HEK293 (cell line): Measurements from ENCODE around the gene PRIMPOL.

Experiments
- CTCF ChIA-PET: fragments of 350-600 bp; formaldehyde crosslinking; extraction: SDS; loops from one replicate; lab custom pipeline; 2021; ENCODE audit warnings: antibody characterized with exemption; lab: Yijun Ruan, JAX
- POLR2A ChIA-PET: fragments of 300-600 bp; formaldehyde crosslinking; extraction: SDS; loops from one replicate; lab custom pipeline; 2020; ENCODE audit warnings: antibody characterized with exemption, inconsistent platforms; lab: Yijun Ruan, JAX
- H3K27ac ChIP-seq: fragments of 200-500 bp; sonication (Bioruptor generic); 2 replicates; pipeline ENCODE4 v1.5.1; 2014; ENCODE audit warnings: low read depth, low read length, control low read depth, inconsistent platforms; ENCODE audit errors: extremely low read depth
- H3K36me3 ChIP-seq, 2 experiments: fragments of 200-500 bp in 1 of 2; sonication (Bioruptor generic) in 1 of 2; 1 replicate in 1 of 2; 2 replicates in 1 of 2; pipeline ENCODE4 v1.5.1; 2014 to 2017; ENCODE audit warnings: inconsistent platforms in 2 of 2, low read length in 2 of 2; ENCODE audit not compliant: control insufficient read depth in 2 of 2, insufficient read depth in 1 of 2
- H3K4me1 ChIP-seq: fragments of 200-500 bp; sonication (Bioruptor generic); 2 replicates; pipeline ENCODE4 v1.5.1; 2014; ENCODE audit warnings: mild to moderate bottlenecking, low read length, inconsistent platforms; ENCODE audit not compliant: control insufficient read depth, insufficient read depth
- H3K4me3 ChIP-seq: 2 replicates; pipeline ENCODE4 v1.5.1; 2011; ENCODE audit warnings: low read depth, mild to moderate bottlenecking, control low read depth, low read length, moderate library complexity
- H3K9me3 ChIP-seq: fragments of 200-500 bp; sonication (Bioruptor generic); 2 replicates; pipeline ENCODE4 v1.5.1; 2014; ENCODE audit warnings: low read depth, low read length, inconsistent platforms; ENCODE audit not compliant: control insufficient read depth, insufficient read depth
- SETDB1 ChIP-seq: IDR thresholded peaks from one replicate; pipeline ENCODE4 v1.6.1; 2017; ENCODE audit warnings: mild to moderate bottlenecking, low read length, moderate library complexity, mixed read lengths; ENCODE audit not compliant: insufficient read length
- TCF7L2 ChIP-seq: IDR thresholded peaks from 2 replicates; pipeline ENCODE4 v1.6.1; 2011; ENCODE audit warnings: low read depth, mild to moderate bottlenecking, inconsistent platforms, low read length, moderate library complexity, borderline replicate concordance
- YY2 ChIP-seq: fragments of 450-650 bp; formaldehyde crosslinking; IDR thresholded peaks from 2 replicates; pipeline ENCODE4 v1.5.1; 2016; ENCODE audit warnings: missing biosample characterization, missing genetic modification characterization
- ZNF202 ChIP-seq: fragments of 450-650 bp; formaldehyde crosslinking; IDR thresholded peaks from 2 replicates; pipeline ENCODE4 v1.5.1; 2016; ENCODE audit warnings: missing biosample characterization, missing genetic modification characterization, borderline replicate concordance
- ZNF221 ChIP-seq: fragments of 450-650 bp; formaldehyde crosslinking; IDR thresholded peaks from 2 replicates; pipeline ENCODE4 v1.5.1; 2017; ENCODE audit warnings: missing biosample characterization, missing genetic modification characterization, borderline replicate concordance
- ZNF23 ChIP-seq: fragments of 450-650 bp; formaldehyde crosslinking; IDR thresholded peaks from 2 replicates; pipeline ENCODE4 v1.5.1; 2016; ENCODE audit warnings: missing biosample characterization, missing genetic modification characterization, borderline replicate concordance
- ZNF404 ChIP-seq: fragments of 450-650 bp; formaldehyde crosslinking; IDR thresholded peaks from 2 replicates; pipeline ENCODE4 v1.5.1; 2017; ENCODE audit warnings: missing biosample characterization, missing genetic modification characterization
- ZNF510 ChIP-seq: fragments of 450-650 bp; formaldehyde crosslinking; IDR thresholded peaks from 2 replicates; pipeline ENCODE4 v1.5.1; 2018; ENCODE audit warnings: mild to moderate bottlenecking, missing genetic modification characterization, missing biosample characterization; ENCODE audit not compliant: insufficient replicate concordance
- ZNF514 ChIP-seq: fragments of 450-650 bp; formaldehyde crosslinking; IDR thresholded peaks from 2 replicates; pipeline ENCODE4 v1.5.1; 2016; ENCODE audit warnings: missing biosample characterization, missing genetic modification characterization
- ZNF529 ChIP-seq: fragments of 450-650 bp; formaldehyde crosslinking; IDR thresholded peaks from 2 replicates; pipeline ENCODE4 v1.5.1; 2017; ENCODE audit warnings: missing genetic modification characterization, missing biosample characterization; ENCODE audit not compliant: insufficient replicate concordance
- ZNF76 ChIP-seq: fragments of 450-650 bp; formaldehyde crosslinking; IDR thresholded peaks from 2 replicates; pipeline ENCODE4; 2016; ENCODE audit warnings: low read depth, missing biosample characterization, missing genetic modification characterization, borderline replicate concordance
- TF ChIP-seq, protein P1 (sequence below): fragments of 450-650 bp; formaldehyde crosslinking; IDR thresholded peaks from 2 replicates; pipeline ENCODE4 v1.5.1; 2016; ENCODE audit warnings: missing biosample characterization, missing genetic modification characterization
- TF ChIP-seq, protein P2 (sequence below): fragments of 450-650 bp; formaldehyde crosslinking; IDR thresholded peaks from 2 replicates; pipeline ENCODE4 v1.5.1; 2016; ENCODE audit warnings: missing biosample characterization, missing genetic modification characterization
- TF ChIP-seq, protein P3 (sequence below): fragments of 450-650 bp; formaldehyde crosslinking; IDR thresholded peaks from 2 replicates; pipeline ENCODE4 v1.5.1; 2016; ENCODE audit warnings: missing biosample characterization, missing genetic modification characterization, low read depth
- TF ChIP-seq, protein P4 (sequence below): fragments of 450-650 bp; formaldehyde crosslinking; IDR thresholded peaks from 2 replicates; pipeline ENCODE4 v1.5.1; 2016; ENCODE audit warnings: missing biosample characterization, missing genetic modification characterization
- TF ChIP-seq, protein P5 (sequence below): fragments of 450-650 bp; formaldehyde crosslinking; IDR thresholded peaks from 2 replicates; pipeline ENCODE4 v1.5.1; 2017; ENCODE audit warnings: missing biosample characterization, missing genetic modification characterization
- TF ChIP-seq, protein P6 (sequence below): fragments of 450-650 bp; formaldehyde crosslinking; conservative IDR thresholded peaks from 2 replicates; pipeline ENCODE4 v1.5.1; 2016; ENCODE audit warnings: low read depth, missing biosample characterization, missing genetic modification characterization
- TF ChIP-seq, protein P7 (sequence below): fragments of 450-650 bp; formaldehyde crosslinking; IDR thresholded peaks from 2 replicates; pipeline ENCODE4 v1.5.1; 2016; ENCODE audit warnings: missing biosample characterization, missing genetic modification characterization

Gene PRIMPOL

DNA sequence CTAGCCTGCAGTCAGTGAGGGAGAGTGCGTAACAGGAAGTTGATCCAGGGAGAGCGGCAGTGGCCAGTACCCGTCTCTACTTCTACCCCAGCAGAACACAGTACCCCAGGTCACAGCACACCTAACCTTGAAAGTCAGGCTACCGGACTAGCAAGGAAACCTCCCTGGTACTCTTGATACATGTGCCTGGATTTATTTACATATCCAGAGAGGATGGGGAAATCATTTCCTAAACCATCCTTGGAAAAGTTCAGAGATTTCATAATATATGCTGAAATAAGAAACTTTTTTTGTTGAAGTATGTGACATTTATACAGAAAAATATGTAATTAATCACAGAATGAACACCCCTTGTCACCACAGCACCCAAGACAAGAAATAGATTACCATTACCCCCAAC lies 24.5 kb downstream of the PRIMPOL start (continued):
- TF ChIP-seq, protein P1, sequence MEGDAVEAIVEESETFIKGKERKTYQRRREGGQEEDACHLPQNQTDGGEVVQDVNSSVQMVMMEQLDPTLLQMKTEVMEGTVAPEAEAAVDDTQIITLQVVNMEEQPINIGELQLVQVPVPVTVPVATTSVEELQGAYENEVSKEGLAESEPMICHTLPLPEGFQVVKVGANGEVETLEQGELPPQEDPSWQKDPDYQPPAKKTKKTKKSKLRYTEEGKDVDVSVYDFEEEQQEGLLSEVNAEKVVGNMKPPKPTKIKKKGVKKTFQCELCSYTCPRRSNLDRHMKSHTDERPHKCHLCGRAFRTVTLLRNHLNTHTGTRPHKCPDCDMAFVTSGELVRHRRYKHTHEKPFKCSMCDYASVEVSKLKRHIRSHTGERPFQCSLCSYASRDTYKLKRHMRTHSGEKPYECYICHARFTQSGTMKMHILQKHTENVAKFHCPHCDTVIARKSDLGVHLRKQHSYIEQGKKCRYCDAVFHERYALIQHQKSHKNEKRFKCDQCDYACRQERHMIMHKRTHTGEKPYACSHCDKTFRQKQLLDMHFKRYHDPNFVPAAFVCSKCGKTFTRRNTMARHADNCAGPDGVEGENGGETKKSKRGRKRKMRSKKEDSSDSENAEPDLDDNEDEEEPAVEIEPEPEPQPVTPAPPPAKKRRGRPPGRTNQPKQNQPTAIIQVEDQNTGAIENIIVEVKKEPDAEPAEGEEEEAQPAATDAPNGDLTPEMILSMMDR, result no peak
- TF ChIP-seq, protein P2, sequence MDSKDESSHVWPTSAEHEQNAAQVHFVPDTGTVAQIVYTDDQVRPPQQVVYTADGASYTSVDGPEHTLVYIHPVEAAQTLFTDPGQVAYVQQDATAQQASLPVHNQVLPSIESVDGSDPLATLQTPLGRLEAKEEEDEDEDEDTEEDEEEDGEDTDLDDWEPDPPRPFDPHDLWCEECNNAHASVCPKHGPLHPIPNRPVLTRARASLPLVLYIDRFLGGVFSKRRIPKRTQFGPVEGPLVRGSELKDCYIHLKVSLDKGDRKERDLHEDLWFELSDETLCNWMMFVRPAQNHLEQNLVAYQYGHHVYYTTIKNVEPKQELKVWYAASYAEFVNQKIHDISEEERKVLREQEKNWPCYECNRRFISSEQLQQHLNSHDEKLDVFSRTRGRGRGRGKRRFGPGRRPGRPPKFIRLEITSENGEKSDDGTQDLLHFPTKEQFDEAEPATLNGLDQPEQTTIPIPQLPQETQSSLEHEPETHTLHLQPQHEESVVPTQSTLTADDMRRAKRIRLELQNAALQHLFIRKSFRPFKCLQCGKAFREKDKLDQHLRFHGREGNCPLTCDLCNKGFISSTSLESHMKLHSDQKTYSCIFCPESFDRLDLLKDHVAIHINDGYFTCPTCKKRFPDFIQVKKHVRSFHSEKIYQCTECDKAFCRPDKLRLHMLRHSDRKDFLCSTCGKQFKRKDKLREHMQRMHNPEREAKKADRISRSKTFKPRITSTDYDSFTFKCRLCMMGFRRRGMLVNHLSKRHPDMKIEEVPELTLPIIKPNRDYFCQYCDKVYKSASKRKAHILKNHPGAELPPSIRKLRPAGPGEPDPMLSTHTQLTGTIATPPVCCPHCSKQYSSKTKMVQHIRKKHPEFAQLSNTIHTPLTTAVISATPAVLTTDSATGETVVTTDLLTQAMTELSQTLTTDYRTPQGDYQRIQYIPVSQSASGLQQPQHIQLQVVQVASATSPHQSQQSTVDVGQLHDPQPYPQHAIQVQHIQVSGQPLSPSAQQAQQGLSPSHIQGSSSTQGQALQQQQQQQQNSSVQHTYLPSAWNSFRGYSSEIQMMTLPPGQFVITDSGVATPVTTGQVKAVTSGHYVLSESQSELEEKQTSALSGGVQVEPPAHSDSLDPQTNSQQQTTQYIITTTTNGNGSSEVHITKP (tag by site-specific recombination), result no peak
- TF ChIP-seq, protein P3, sequence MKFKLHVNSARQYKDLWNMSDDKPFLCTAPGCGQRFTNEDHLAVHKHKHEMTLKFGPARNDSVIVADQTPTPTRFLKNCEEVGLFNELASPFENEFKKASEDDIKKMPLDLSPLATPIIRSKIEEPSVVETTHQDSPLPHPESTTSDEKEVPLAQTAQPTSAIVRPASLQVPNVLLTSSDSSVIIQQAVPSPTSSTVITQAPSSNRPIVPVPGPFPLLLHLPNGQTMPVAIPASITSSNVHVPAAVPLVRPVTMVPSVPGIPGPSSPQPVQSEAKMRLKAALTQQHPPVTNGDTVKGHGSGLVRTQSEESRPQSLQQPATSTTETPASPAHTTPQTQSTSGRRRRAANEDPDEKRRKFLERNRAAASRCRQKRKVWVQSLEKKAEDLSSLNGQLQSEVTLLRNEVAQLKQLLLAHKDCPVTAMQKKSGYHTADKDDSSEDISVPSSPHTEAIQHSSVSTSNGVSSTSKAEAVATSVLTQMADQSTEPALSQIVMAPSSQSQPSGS (tag by site-specific recombination), result no peak
- TF ChIP-seq ZNF404, result no peak
- TF ChIP-seq, protein P4, sequence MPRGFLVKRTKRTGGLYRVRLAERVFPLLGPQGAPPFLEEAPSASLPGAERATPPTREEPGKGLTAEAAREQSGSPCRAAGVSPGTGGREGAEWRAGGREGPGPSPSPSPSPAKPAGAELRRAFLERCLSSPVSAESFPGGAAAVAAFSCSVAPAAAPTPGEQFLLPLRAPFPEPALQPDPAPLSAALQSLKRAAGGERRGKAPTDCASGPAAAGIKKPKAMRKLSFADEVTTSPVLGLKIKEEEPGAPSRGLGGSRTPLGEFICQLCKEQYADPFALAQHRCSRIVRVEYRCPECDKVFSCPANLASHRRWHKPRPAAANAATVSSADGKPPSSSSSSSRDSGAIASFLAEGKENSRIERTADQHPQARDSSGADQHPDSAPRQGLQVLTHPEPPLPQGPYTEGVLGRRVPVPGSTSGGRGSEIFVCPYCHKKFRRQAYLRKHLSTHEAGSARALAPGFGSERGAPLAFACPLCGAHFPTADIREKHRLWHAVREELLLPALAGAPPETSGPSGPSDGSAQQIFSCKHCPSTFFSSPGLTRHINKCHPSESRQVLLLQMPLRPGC (tag by site-specific recombination), result no peak
- no peak for TF ChIP-seq ZNF514 (tag by site-specific recombination)
- TF ChIP-seq, protein P5, sequence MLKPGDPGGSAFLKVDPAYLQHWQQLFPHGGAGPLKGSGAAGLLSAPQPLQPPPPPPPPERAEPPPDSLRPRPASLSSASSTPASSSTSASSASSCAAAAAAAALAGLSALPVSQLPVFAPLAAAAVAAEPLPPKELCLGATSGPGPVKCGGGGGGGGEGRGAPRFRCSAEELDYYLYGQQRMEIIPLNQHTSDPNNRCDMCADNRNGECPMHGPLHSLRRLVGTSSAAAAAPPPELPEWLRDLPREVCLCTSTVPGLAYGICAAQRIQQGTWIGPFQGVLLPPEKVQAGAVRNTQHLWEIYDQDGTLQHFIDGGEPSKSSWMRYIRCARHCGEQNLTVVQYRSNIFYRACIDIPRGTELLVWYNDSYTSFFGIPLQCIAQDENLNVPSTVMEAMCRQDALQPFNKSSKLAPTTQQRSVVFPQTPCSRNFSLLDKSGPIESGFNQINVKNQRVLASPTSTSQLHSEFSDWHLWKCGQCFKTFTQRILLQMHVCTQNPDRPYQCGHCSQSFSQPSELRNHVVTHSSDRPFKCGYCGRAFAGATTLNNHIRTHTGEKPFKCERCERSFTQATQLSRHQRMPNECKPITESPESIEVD, result no peak

DNA sequence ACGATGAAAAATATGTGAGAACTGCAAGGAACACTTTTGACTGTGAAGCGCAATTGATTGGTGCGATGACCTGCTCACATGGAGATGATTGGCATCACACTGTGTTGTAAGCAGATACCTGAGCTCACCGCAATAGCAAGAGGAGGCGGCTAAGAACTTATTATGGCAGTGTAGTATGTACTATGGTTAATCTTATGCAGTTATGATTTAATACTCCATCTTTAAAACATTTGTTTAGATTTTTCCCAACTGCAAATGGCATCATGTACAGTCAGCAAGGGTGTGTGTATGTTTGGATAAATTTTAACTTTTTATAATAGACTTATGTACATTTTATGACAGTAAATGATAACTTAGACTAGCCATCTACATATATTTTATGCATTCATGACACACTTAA lies 25.5 kb downstream of the PRIMPOL start:
- Histone ChIP-seq H3K4me3 (no peak overlapping the region), H3K27ac (no peak overlapping the region), H3K4me1 (no peaks in the 10 kb centered on the region), H3K9me3 (no peaks in the 10 kb centered on the region), H3K36me3 (peaks cover 6 to 41% of the 10 kb centered on the region in 2 experiments; a peak in 2 of 3 replicates)
- CTCF ChIA-PET, result no interaction called here
- POLR2A ChIA-PET, result no interaction called here
- TF ChIP-seq TCF7L2 (no peak), YY2 (no peak), ZNF76 (no peak), ZNF529 (no peak), ZNF510 (no peak), ZNF221 (tag by site-specific recombination) (no peak), SETDB1 (no peak), ZNF202 (tag by site-specific recombination) (no peak), ZNF23 (no peak)
- TF ChIP-seq, protein P6, sequence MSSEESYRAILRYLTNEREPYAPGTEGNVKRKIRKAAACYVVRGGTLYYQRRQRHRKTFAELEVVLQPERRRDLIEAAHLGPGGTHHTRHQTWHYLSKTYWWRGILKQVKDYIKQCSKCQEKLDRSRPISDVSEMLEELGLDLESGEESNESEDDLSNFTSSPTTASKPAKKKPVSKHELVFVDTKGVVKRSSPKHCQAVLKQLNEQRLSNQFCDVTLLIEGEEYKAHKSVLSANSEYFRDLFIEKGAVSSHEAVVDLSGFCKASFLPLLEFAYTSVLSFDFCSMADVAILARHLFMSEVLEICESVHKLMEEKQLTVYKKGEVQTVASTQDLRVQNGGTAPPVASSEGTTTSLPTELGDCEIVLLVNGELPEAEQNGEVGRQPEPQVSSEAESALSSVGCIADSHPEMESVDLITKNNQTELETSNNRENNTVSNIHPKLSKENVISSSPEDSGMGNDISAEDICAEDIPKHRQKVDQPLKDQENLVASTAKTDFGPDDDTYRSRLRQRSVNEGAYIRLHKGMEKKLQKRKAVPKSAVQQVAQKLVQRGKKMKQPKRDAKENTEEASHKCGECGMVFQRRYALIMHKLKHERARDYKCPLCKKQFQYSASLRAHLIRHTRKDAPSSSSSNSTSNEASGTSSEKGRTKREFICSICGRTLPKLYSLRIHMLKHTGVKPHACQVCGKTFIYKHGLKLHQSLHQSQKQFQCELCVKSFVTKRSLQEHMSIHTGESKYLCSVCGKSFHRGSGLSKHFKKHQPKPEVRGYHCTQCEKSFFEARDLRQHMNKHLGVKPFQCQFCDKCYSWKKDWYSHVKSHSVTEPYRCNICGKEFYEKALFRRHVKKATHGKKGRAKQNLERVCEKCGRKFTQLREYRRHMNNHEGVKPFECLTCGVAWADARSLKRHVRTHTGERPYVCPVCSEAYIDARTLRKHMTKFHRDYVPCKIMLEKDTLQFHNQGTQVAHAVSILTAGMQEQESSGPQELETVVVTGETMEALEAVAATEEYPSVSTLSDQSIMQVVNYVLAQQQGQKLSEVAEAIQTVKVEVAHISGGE (tag by site-specific recombination), result no peak
- TF ChIP-seq, protein P7, sequence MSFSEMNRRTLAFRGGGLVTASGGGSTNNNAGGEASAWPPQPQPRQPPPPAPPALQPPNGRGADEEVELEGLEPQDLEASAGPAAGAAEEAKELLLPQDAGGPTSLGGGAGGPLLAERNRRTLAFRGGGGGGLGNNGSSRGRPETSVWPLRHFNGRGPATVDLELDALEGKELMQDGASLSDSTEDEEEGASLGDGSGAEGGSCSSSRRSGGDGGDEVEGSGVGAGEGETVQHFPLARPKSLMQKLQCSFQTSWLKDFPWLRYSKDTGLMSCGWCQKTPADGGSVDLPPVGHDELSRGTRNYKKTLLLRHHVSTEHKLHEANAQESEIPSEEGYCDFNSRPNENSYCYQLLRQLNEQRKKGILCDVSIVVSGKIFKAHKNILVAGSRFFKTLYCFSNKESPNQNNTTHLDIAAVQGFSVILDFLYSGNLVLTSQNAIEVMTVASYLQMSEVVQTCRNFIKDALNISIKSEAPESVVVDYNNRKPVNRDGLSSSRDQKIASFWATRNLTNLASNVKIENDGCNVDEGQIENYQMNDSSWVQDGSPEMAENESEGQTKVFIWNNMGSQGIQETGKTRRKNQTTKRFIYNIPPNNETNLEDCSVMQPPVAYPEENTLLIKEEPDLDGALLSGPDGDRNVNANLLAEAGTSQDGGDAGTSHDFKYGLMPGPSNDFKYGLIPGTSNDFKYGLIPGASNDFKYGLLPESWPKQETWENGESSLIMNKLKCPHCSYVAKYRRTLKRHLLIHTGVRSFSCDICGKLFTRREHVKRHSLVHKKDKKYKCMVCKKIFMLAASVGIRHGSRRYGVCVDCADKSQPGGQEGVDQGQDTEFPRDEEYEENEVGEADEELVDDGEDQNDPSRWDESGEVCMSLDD (tag by site-specific recombination), result no peak
